Stimulated activated CD4-positive, alpha-beta T cell treated with anti-CD3 and anti-CD28 coated beads, Interleukin-15, amount 100 ng/mL, for 24 hours (primary cell): Measurements from ENCODE around the gene CNDP1.
"Not testable (repeated sequence)": the region's sequence is repeated elsewhere in the genome, so short reads cannot be mapped to it uniquely, and the experiment has no call there.

Experiments used
- DNase-seq: peaks from one replicate; pipeline ENCODE4 v3.0.0-alpha.2; 2020

Gene CNDP1

GRCh38 chr18:74546751-74547530, 12.6 kb downstream of the CNDP1 start:
- no peak for DNase-seq

GRCh38 chr18:74547860-74548259, 13.6 kb downstream of the CNDP1 start:
- no peak for DNase-seq

GRCh38 chr18:74549591-74550104, 15.3 kb downstream of the CNDP1 start:
- DNase-seq, result no peak

GRCh38 chr18:74550886-74551285, 16.6 kb downstream of the CNDP1 start:
- no peak for DNase-seq

- no peak for DNase-seq
These were observed 17.2 kb downstream of the CNDP1 start for GRCh38 chr18:74551452-74551851.

- peak; percentile 86 for DNase-seq
These were observed 17.7 kb downstream of the CNDP1 start for GRCh38 chr18:74551936-74552555.

- DNase-seq, result no peak
These were observed 21.8 kb downstream of the CNDP1 start for GRCh38 chr18:74556126-74556525.

- no peak for DNase-seq
These were observed 23.8 kb downstream of the CNDP1 start for GRCh38 chr18:74558096-74558495.

GRCh38 chr18:74562131-74562730, 27.9 kb downstream of the CNDP1 start:
- no peak for DNase-seq

GRCh38 chr18:74562775-74563174, 28.5 kb downstream of the CNDP1 start:
- DNase-seq, result no peak

GRCh38 chr18:74563999-74564398, 29.7 kb downstream of the CNDP1 start:
- DNase-seq, result no peak

- not testable (repeated sequence) for DNase-seq
These were observed 30.9 kb downstream of the CNDP1 start for GRCh38 chr18:74565164-74565563.

GRCh38 chr18:74565993-74566392, 31.7 kb downstream of the CNDP1 start:
- not testable (repeated sequence) for DNase-seq

GRCh38 chr18:74567822-74568221, 33.5 kb downstream of the CNDP1 start:
- DNase-seq, result no peak

- no peak for DNase-seq
These were observed 35.1 kb downstream of the CNDP1 start for GRCh38 chr18:74569401-74569800.

- no peak for DNase-seq
These were observed 36.0 kb downstream of the CNDP1 start for GRCh38 chr18:74570266-74570665.

- DNase-seq, result no peak
These were observed 37.8 kb downstream of the CNDP1 start for GRCh38 chr18:74571895-74572680.

GRCh38 chr18:74573053-74573452, 38.8 kb downstream of the CNDP1 start:
- DNase-seq, result no peak

- DNase-seq, result no peak
These were observed 40.6 kb downstream of the CNDP1 start for GRCh38 chr18:74574916-74575315.

- no peak for DNase-seq
These were observed 42.7 kb downstream of the CNDP1 start for GRCh38 chr18:74577019-74577418.

- DNase-seq, result no peak
These were observed 45.3 kb downstream of the CNDP1 start for GRCh38 chr18:74579496-74580065.

GRCh38 chr18:74582642-74583041, 48.3 kb downstream of the CNDP1 start:
- DNase-seq, result no peak

GRCh38 chr18:74587441-74587840, 53.1 kb downstream of the CNDP1 start:
- no peak for DNase-seq
